ENCODE results near the gene ITPR2.

DNA sequence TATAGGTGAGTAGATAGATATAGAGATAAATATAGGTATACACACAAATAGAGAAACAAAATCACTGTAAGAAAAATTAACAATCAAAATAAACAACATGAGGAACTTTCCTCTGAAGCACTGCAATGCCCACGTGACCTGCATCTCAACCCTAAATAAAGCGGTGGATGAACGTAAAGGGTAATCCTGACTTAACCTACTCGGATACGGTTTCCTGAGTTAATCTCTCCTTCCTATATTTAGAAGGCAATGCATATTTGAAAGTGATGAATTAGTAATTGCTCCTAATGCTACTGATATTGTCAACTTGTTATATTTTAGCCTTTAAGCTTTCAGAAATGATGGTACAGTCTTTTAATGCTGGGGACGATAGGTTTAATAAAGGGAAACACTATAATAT, 221.4 kb downstream of the ITPR2 start:
- no peak for TF ChIP-seq CTCF (CRISPR knock-in tag; IDR thresholded peaks at IDR 0.05)
- TF ChIP-seq GLI4 (CRISPR knock-in tag; IDR thresholded peaks at IDR 0.05; ENCODE audit: borderline replicate concordance), result no peak
- no peak for TF ChIP-seq FOXP1 (IDR thresholded peaks at IDR 0.05)
- TF ChIP-seq FOXP1 (CRISPR knock-in tag; IDR thresholded peaks at IDR 0.05), result no peak
- no peak for TF ChIP-seq SP2 (CRISPR knock-in tag; IDR thresholded peaks at IDR 0.05)
- no peak for TF ChIP-seq ZNF572 (CRISPR knock-in tag; IDR thresholded peaks at IDR 0.05)
- TF ChIP-seq HMGXB4 (CRISPR knock-in tag; IDR thresholded peaks at IDR 0.05; ENCODE audit: borderline replicate concordance in 1 of 2, low read depth in 1 of 2), result no peak
- TF ChIP-seq, protein P1, sequence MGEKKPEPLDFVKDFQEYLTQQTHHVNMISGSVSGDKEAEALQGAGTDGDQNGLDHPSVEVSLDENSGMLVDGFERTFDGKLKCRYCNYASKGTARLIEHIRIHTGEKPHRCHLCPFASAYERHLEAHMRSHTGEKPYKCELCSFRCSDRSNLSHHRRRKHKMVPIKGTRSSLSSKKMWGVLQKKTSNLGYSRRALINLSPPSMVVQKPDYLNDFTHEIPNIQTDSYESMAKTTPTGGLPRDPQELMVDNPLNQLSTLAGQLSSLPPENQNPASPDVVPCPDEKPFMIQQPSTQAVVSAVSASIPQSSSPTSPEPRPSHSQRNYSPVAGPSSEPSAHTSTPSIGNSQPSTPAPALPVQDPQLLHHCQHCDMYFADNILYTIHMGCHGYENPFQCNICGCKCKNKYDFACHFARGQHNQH (CRISPR knock-in tag; IDR thresholded peaks at IDR 0.05), result no peak
- TF ChIP-seq, protein P2, sequence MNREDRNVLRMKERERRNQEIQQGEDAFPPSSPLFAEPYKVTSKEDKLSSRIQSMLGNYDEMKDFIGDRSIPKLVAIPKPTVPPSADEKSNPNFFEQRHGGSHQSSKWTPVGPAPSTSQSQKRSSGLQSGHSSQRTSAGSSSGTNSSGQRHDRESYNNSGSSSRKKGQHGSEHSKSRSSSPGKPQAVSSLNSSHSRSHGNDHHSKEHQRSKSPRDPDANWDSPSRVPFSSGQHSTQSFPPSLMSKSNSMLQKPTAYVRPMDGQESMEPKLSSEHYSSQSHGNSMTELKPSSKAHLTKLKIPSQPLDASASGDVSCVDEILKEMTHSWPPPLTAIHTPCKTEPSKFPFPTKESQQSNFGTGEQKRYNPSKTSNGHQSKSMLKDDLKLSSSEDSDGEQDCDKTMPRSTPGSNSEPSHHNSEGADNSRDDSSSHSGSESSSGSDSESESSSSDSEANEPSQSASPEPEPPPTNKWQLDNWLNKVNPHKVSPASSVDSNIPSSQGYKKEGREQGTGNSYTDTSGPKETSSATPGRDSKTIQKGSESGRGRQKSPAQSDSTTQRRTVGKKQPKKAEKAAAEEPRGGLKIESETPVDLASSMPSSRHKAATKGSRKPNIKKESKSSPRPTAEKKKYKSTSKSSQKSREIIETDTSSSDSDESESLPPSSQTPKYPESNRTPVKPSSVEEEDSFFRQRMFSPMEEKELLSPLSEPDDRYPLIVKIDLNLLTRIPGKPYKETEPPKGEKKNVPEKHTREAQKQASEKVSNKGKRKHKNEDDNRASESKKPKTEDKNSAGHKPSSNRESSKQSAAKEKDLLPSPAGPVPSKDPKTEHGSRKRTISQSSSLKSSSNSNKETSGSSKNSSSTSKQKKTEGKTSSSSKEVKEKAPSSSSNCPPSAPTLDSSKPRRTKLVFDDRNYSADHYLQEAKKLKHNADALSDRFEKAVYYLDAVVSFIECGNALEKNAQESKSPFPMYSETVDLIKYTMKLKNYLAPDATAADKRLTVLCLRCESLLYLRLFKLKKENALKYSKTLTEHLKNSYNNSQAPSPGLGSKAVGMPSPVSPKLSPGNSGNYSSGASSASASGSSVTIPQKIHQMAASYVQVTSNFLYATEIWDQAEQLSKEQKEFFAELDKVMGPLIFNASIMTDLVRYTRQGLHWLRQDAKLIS (CRISPR knock-in tag; IDR thresholded peaks at IDR 0.05), result no peak
- no peak for TF ChIP-seq GABPA (IDR thresholded peaks at IDR 0.05; ENCODE audit: low read depth, low read length)
- TF ChIP-seq GABPA (CRISPR knock-in tag; IDR thresholded peaks at IDR 0.05; ENCODE audit: low read depth), result no peak
- no peak for TF ChIP-seq MLX (CRISPR knock-in tag; IDR thresholded peaks at IDR 0.05)
- no peak for TF ChIP-seq FOXK1 (CRISPR knock-in tag; IDR thresholded peaks at IDR 0.05; ENCODE audit: borderline replicate concordance, low read depth)
- TF ChIP-seq FOSL2 (CRISPR knock-in tag; IDR thresholded peaks at IDR 0.05), result no peak
